Measurements from ENCODE around the gene URB1. TPM values are rescaled to one million over a fixed set of nuclear protein-coding genes. Genes with fewer than 3 reads are reported as not detected.

The URB1 gene
- total RNA-seq, 4 donors from 2014 or later: 6.4 to 8.7 (median 7.3) TPM

- peaks cover 0 to 24% (median 4%) of the 10 kb centered on the region in 4 donors for H3K36me3 ChIP-seq
- H3K4me1 ChIP-seq: no peaks in the 10 kb centered on the region
- 61 to 66% methylated on average over 6 to 10 of the region's 10 CpGs for WGBS, 2 donors (ENCODE audit: low coverage in 1 of 2)
- TF ChIP-seq EP300 (IDR thresholded peaks at IDR 0.05; ENCODE audit: low read depth) (no peak), CTCF (IDR thresholded peaks at IDR 0.05) (no peak), POLR2A (IDR thresholded peaks at IDR 0.05) (no peak), POLR2AphosphoS5 (IDR thresholded peaks at IDR 0.05) (no peak)
- DNase-seq: no peak
- no peaks in the 10 kb centered on the region for H3K9me3 ChIP-seq
- H3K27me3 ChIP-seq: no peaks in the 10 kb centered on the region
- in situ Hi-C loops (cut with MboI; ENCODE audit: low pct_ligation_motif_present in 1 of 4, low pct_unique_long_range_greater_than_20kb in 1 of 4, low sequenced_read_pairs in 3 of 4): no loop called here
- H3K4me3 ChIP-seq: no peak overlapping the region
- intact Hi-C loops (cut with DNase I; ENCODE audit: low total_unique reads): no loop called here
- peak overlapping the region in 1 of 4 donors; percentile 42 for H3K27ac ChIP-seq
These were observed 10.6 kb downstream of the URB1 start for GRCh38 chr21:32382108-32382644.

GRCh38 chr21:32381571-32381970 is 11.2 kb downstream of the URB1 start:
- TF ChIP-seq POLR2AphosphoS5 (IDR thresholded peaks at IDR 0.05) (no peak), EP300 (IDR thresholded peaks at IDR 0.05; ENCODE audit: low read depth) (no peak)
- no peaks in the 10 kb centered on the region for H3K27me3 ChIP-seq
- intact Hi-C loops (cut with DNase I; ENCODE audit: low total_unique reads) (no loop called here), in situ Hi-C loops (cut with MboI; ENCODE audit: low pct_ligation_motif_present in 1 of 4, low pct_unique_long_range_greater_than_20kb in 1 of 4, low sequenced_read_pairs in 3 of 4) (no loop called here)
- WGBS, 2 donors (ENCODE audit: low coverage in 1 of 2): 68 to 78% methylated on average over 6 of the region's 6 CpGs
- no peaks in the 10 kb centered on the region for H3K4me1 ChIP-seq
- DNase-seq: no peak
- no peak overlapping the region for H3K4me3 ChIP-seq
- H3K36me3 ChIP-seq: peaks cover 0 to 24% (median 4%) of the 10 kb centered on the region in 4 donors
- H3K27ac ChIP-seq: peak overlapping the region in 1 of 4 donors; percentile 42
- no peaks in the 10 kb centered on the region for H3K9me3 ChIP-seq

GRCh38 chr21:32380940-32381339 is 11.9 kb downstream of the URB1 start:
- H3K9me3 ChIP-seq: no peaks in the 10 kb centered on the region
- no peak for DNase-seq
- 80 to 100% methylated on average over 3 to 4 of the region's 4 CpGs for WGBS, 2 donors (ENCODE audit: low coverage in 1 of 2)
- H3K27ac ChIP-seq: peak overlapping the region in 1 of 4 donors; percentile 42
- no peaks in the 10 kb centered on the region for H3K4me1 ChIP-seq
- intact Hi-C loops (cut with DNase I; ENCODE audit: low total_unique reads) (no loop called here), in situ Hi-C loops (cut with MboI; ENCODE audit: low pct_ligation_motif_present in 1 of 4, low pct_unique_long_range_greater_than_20kb in 1 of 4, low sequenced_read_pairs in 3 of 4) (no loop called here)
- H3K27me3 ChIP-seq: no peaks in the 10 kb centered on the region
- no peak for TF ChIP-seq CTCF (IDR thresholded peaks at IDR 0.05)
- no peak for TF ChIP-seq POLR2AphosphoS5 (IDR thresholded peaks at IDR 0.05)
- no peak for TF ChIP-seq EP300 (IDR thresholded peaks at IDR 0.05; ENCODE audit: low read depth)
- no peak for TF ChIP-seq POLR2A (IDR thresholded peaks at IDR 0.05)
- H3K36me3 ChIP-seq: peaks cover 0 to 24% (median 4%) of the 10 kb centered on the region in 4 donors
- H3K4me3 ChIP-seq: no peak overlapping the region

- no peak overlapping the region for H3K4me3 ChIP-seq
- peak overlapping the region in 1 of 4 donors; percentile 26 for H3K27ac ChIP-seq
- 74% methylated on average over 5 of the region's 5 CpGs; no CpG with 5 or more reads in 1 of the 2 donors for WGBS, 2 donors (ENCODE audit: low coverage in 1 of 2)
- in situ Hi-C loops (cut with MboI; ENCODE audit: low pct_ligation_motif_present in 1 of 4, low pct_unique_long_range_greater_than_20kb in 1 of 4, low sequenced_read_pairs in 3 of 4) (no loop called here), intact Hi-C loops (cut with DNase I; ENCODE audit: low total_unique reads) (no loop called here)
- H3K9me3 ChIP-seq: no peaks in the 10 kb centered on the region
- TF ChIP-seq EP300 (IDR thresholded peaks at IDR 0.05; ENCODE audit: low read depth) (no peak), POLR2A (IDR thresholded peaks at IDR 0.05) (no peak), CTCF (IDR thresholded peaks at IDR 0.05) (no peak), POLR2AphosphoS5 (IDR thresholded peaks at IDR 0.05) (no peak)
- H3K4me1 ChIP-seq: no peaks in the 10 kb centered on the region
- peaks cover 0 to 19% (median 4%) of the 10 kb centered on the region in 4 donors for H3K36me3 ChIP-seq
- H3K27me3 ChIP-seq: no peaks in the 10 kb centered on the region
- DNase-seq: no peak
These were observed 13.9 kb downstream of the URB1 start for GRCh38 chr21:32378956-32379355.

- Histone ChIP-seq H3K4me3 (no peak overlapping the region), H3K36me3 (peaks cover 0 to 9% (median under 1%) of the 10 kb centered on the region in 4 donors), H3K27me3 (no peaks in the 10 kb centered on the region), H3K9me3 (no peaks in the 10 kb centered on the region), H3K27ac (no peak overlapping the region), H3K4me1 (no peaks in the 10 kb centered on the region)
- WGBS, 2 donors (ENCODE audit: low coverage in 1 of 2): 78 to 93% methylated on average over 5 to 7 of the region's 7 CpGs
- TF ChIP-seq POLR2A (IDR thresholded peaks at IDR 0.05): no peak
- TF ChIP-seq EP300 (IDR thresholded peaks at IDR 0.05; ENCODE audit: low read depth): no peak
- intact Hi-C loops (cut with DNase I; ENCODE audit: low total_unique reads): no loop called here
- in situ Hi-C loops (cut with MboI; ENCODE audit: low pct_ligation_motif_present in 1 of 4, low pct_unique_long_range_greater_than_20kb in 1 of 4, low sequenced_read_pairs in 3 of 4): no loop called here
- DNase-seq: no peak
These were observed 14.8 kb downstream of the URB1 start for GRCh38 chr21:32377991-32378390.

All from transverse colon (tissue), 4 donors.